Activated T-helper 1 cell treated with anti-CD3 and anti-CD28 coated beads, Interleukin-2, amount 50 U/mL, for 16 hours (primary cell): ENCODE data around the gene LAMB3.
"Not testable (repeated sequence)": the region's sequence is repeated elsewhere in the genome, so short reads cannot be mapped to it uniquely, and the experiment has no call there.

Experiments
- DNase-seq, 2 donors: peaks; one replicate each; pipeline ENCODE4 v3.0.0-alpha.2; 2020; ENCODE audit warnings: low read depth in 1 of 2, low spot score in 1 of 2

The LAMB3 gene

GRCh38 chr1:209652121-209652735, at the start of gene LAMB3:
Gene LAMB3, minus strand, starts transcription at chr1:209652425. Its CDS starts 1,481 bp downstream, at chr1:209650944.
- DNase-seq: no peak

DNA sequence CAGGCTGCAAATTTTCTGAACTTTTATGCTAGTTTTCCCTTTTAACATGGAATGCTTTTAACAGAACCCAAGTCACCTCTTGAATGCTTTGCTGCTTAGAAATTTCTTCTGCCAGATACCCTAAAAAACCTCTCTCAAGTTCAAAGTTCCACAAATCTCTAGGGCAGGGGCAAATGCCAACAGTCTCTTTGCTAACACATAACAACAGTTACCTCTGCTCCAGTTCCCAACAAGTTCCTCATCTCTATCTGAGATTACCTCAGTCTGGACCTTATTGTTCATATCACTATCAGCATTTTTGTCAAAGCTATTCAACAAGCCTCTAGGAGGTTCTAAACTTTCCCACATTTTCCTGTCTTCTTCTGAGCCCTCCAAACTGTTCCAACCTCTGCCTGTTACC, 48.5 kb upstream of the LAMB3 start:
- not testable (repeated sequence) for DNase-seq

- no peak for DNase-seq
These were observed 44.9 kb upstream of the LAMB3 start for GRCh38 chr1:209697126-209697525.

GRCh38 chr1:209696673-209697072, 44.4 kb upstream of the LAMB3 start:
- no peak for DNase-seq

DNA sequence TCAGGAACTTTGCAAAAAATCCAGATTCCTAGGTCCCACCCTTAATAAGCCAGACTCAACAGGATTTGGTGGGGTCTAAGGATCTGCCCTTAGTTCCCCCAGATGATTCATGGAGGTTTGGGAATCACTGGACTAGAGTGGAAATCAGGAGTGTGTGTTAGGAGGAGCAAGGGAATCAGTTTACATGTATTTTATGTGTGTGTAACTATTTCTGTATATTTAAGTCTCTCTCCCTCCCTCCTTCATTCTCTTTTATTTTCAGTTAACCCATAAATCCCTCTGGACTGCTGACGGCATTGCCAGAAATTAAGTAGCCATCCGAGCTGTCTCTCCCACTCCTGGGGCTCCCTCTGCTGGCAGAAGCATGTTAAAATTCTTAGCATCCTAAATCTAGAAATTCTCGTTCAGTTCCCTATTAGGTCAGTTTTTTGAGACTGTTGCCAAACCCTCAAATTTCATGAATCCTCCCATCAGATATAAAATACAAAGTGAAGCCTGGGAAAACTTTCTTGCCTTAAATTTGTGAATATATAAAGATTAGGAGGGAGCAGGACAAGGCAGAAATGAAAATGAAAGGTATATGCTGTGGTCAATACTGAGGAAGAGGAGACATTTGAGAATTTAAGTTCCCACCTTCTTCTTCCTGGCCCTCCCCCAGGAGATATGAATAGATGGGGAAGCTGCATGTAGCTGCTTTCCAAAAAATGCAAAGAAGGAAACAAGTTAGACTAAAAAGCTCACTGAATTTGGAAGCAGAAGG, 40.7 kb upstream of the LAMB3 start:
- DNase-seq: peak; percentile 47 to 49

- DNase-seq: no peak
These were observed 40.1 kb upstream of the LAMB3 start for GRCh38 chr1:209692296-209692695.

DNA sequence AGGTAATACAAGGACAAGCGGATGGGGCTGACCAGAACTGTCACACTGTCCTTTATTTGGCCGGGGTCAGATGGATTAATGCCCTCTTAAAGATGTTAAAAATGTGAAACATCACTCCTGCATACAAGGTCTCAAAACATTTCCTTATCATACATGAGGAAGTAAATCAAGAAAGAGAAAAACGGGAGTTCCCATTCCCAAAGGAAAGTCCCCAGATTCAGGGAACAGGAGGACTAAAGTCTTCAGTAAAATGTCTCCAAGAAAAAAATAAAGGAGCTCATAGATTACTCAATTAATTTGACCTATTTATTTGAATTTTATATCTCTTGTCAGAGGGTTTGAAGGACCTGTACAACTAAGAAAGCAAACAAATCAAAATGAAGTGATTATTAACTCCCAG, 39.0 kb upstream of the LAMB3 start:
- DNase-seq: no peak

GRCh38 chr1:209689477-209689876, 37.3 kb upstream of the LAMB3 start:
- DNase-seq: no peak

- DNase-seq: no peak
These were observed 36.6 kb upstream of the LAMB3 start for GRCh38 chr1:209688746-209689234.

GRCh38 chr1:209686322-209686721, 34.1 kb upstream of the LAMB3 start:
- no peak for DNase-seq

DNA sequence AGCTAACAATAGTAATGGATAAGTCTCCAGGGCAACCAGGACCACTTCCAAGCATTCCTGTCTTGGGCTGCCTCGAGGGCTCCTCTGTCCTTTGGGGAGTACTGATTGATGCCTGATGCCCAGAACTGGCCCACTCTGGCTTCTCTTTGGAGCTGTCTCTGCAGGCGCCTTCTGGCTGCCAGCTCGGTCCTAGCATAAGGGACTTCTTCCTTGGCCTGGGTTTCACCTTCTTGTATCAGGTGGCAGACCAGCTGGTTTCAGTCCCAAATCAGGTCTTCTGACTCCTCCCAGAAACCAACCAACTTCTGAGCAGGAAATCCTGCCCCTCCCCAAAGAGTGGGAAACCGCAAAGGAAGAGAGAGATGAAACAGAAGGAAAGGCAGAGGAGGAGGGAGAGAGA, 33.6 kb upstream of the LAMB3 start:
- DNase-seq: no peak

- DNase-seq: no peak
These were observed 26.8 kb upstream of the LAMB3 start for GRCh38 chr1:209678981-209679539.

DNA sequence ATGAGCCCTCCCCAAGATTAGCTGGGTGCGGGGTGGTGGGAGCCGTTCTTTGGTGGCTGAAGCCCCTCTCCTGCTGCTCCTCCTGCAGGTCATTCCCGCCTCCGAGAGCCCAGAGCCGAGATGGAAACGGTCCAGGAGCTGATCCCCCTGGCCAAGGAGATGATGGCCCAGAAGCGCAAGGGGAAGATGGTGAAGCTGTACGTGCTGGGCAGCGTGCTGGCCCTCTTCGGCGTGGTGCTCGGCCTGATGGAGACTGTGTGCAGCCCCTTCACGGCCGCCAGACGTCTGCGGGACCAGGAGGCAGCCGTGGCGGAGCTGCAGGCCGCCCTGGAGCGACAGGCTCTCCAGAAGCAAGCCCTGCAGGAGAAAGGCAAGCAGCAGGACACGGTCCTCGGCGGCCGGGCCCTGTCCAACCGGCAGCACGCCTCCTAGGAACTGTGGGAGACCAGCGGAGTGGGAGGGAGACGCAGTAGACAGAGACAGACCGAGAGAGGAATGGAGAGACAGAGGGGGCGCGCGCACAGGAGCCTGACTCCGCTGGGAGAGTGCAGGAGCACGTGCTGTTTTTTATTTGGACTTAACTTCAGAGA, 23.4 kb upstream of the LAMB3 start:
- DNase-seq: no peak

- DNase-seq: no peak
These were observed 22.8 kb upstream of the LAMB3 start, which contains the start of gene G0S2 for GRCh38 chr1:209674957-209675564. Gene G0S2, plus strand, starts transcription at chr1:209675412. Its CDS starts 273 bp downstream, at chr1:209675685.

DNA sequence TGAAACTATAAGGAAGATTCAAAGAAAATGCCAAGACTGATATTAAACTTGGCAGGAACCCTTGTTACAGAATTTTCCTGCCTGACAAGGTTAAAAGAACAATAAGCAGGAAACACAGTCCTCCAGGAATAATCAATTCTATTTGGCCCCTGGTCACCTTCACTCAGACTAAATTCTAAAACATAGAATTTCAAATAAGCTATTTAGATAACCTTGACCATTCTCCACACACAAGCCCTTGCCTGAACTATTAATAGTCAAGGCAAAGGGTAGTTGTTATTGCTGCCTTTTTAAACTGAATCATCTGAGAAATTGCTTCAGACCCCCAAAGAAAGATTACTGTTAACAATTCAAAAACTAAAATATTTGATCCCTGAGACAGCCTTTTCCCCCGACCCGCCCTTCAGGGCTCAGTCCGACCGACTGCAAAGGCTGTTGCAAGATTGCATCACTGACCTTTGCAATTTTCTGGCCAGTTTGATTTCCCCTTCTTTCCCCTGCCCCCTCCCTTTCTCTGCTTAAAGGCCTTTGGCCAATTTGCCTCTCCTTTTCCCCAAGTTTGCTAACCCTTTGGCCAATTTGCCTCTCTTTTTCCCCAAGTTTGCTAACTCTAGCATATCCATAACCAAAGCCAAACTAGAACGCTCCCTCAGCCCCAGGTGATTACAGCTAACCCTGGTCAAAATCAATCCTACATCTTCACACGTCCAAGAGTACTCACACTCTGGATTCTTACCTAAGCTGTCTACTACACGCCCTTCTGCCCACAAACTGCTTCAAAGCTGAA, 21.6 kb upstream of the LAMB3 start:
- no peak for DNase-seq

DNA sequence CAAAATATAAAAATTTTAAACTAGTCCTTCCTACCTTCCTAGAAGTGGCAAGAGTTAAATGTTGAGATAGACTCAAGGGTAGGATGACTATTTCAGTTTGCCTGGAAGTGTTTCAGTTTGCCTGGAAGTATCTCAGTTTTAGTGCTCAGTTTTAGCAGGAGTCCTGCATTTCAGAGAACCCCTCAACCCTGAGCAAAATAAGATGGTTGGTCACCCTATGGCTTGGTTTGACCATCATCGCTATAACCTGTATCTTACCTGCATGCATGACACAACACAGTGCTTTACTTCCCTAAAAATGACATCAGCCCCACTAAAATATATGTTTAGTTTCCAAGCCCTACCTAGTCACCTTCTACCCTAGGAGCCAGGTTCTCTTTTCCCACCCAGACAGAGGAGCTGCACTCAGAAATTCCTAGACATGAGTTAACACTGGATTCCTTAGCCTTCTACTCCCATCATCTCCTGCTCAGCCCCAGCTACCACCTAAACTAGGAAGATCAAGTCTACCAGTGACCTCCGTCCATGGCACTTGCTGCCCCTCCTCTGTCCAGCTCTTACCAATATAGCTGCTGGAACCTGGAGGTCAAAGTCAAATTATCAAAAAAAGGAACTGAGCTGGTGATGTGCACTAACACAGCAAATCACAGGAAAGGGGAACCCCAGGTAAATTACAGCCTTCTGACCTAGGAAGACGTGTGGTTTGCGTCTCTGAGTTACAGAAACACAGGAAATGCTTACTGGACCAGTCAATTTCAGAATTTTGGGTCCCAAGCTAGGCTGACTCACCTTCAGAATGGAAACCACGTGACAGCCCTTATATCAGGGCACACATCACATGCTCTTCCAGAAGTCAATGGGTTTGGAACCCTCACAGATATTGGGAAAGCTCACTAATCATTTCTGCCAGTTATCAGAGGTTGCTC, 20.7 kb upstream of the LAMB3 start:
- DNase-seq: no peak

GRCh38 chr1:209670441-209671082, 18.3 kb upstream of the LAMB3 start:
- no peak for DNase-seq

GRCh38 chr1:209667708-209668107, 15.5 kb upstream of the LAMB3 start:
- no peak for DNase-seq

- no peak for DNase-seq
These were observed 14.9 kb upstream of the LAMB3 start for GRCh38 chr1:209667103-209667502.
